ENCODE data around the gene ZNF266. TPM values are rescaled to one million over a fixed set of nuclear protein-coding genes. Genes with fewer than 3 reads are reported as not detected.

Gene ZNF266
- total RNA-seq, 2 donors from 2014 or later: 16.7 to 21.4 TPM

Other genes starting within 250 kb of the ZNF266 start
- not detected for gene OR7D4, start 216.0 kb downstream of the ZNF266 start, total RNA-seq
- not detected for gene OR7E24, start 184.6 kb downstream of the ZNF266 start, total RNA-seq
- gene ZNF699, start 125.7 kb downstream of the ZNF266 start, total RNA-seq: 1 to 10 TPM; 3.8 to 4.3 TPM
- 1 to 10 TPM; 3.6 to 7.8 TPM for gene ZNF559, start 111.4 kb downstream of the ZNF266 start, total RNA-seq
- under 1 TPM; 0.53 to 0.82 TPM for gene ZNF177, start 72.6 kb downstream of the ZNF266 start, total RNA-seq
- not detected for gene ZNF560, start 63.0 kb upstream of the ZNF266 start, total RNA-seq
- 10 to 100 TPM; 10.2 to 10.3 TPM for gene ZNF426, start 103.1 kb upstream of the ZNF266 start, total RNA-seq
- gene ZNF121, start 148.9 kb upstream of the ZNF266 start, total RNA-seq: 10 to 100 TPM; 17.1 to 22.8 TPM
- 10 to 100 TPM; 23.1 to 26.3 TPM for gene ZNF561, start 185.7 kb upstream of the ZNF266 start, total RNA-seq
- 10 to 100 TPM; 34.8 to 37.2 TPM for gene ZNF562, start 239.5 kb upstream of the ZNF266 start, total RNA-seq